ENCODE measurements around the gene U2AF1L4.
A peak's percentile ranks its signal among the peaks of the same experiment; 100 is the strongest.

Gene U2AF1L4

GRCh38 chr19:35712567-35713505, 32.4 kb downstream of the U2AF1L4 start:
- no peak for DNase-seq (ENCODE audit: low read depth, low spot score)

GRCh38 chr19:35710784-35711723, 34.2 kb downstream of the U2AF1L4 start:
- no peak for DNase-seq (ENCODE audit: low read depth, low spot score)

GRCh38 chr19:35708391-35708790, 36.8 kb downstream of the U2AF1L4 start:
- DNase-seq (ENCODE audit: low read depth, low spot score): no peak

- no peak for DNase-seq (ENCODE audit: low read depth, low spot score)
Measured at GRCh38 chr19:35704218-35704617, 41.0 kb downstream of the U2AF1L4 start, which contains the start of gene ZBTB32. TSS of gene ZBTB32 (plus strand) at chr19:35704558. CDS start at chr19:35714627, 10,069 bp downstream.

GRCh38 chr19:35703343-35703742, 41.9 kb downstream of the U2AF1L4 start:
- DNase-seq (ENCODE audit: low read depth, low spot score): no peak

- peak; percentile 94 for DNase-seq (ENCODE audit: low read depth, low spot score)
Measured at GRCh38 chr19:35702223-35703012, 42.8 kb downstream of the U2AF1L4 start.

- DNase-seq (ENCODE audit: low read depth, low spot score): no peak
Measured at GRCh38 chr19:35696835-35697234, 48.4 kb downstream of the U2AF1L4 start.

- DNase-seq (ENCODE audit: low read depth, low spot score): no peak
Measured at GRCh38 chr19:35695895-35696422, 49.3 kb downstream of the U2AF1L4 start.

- DNase-seq (ENCODE audit: low read depth, low spot score): peak; percentile 24
Measured at GRCh38 chr19:35693835-35694599, 51.2 kb downstream of the U2AF1L4 start.

- no peak for DNase-seq (ENCODE audit: low read depth, low spot score)
Measured at GRCh38 chr19:35693422-35693821, 51.8 kb downstream of the U2AF1L4 start.

Measured in smooth muscle cell of the brain vasculature (primary cell).